Measurements from ENCODE around the gene PTPRN2.

The PTPRN2 gene

DNA sequence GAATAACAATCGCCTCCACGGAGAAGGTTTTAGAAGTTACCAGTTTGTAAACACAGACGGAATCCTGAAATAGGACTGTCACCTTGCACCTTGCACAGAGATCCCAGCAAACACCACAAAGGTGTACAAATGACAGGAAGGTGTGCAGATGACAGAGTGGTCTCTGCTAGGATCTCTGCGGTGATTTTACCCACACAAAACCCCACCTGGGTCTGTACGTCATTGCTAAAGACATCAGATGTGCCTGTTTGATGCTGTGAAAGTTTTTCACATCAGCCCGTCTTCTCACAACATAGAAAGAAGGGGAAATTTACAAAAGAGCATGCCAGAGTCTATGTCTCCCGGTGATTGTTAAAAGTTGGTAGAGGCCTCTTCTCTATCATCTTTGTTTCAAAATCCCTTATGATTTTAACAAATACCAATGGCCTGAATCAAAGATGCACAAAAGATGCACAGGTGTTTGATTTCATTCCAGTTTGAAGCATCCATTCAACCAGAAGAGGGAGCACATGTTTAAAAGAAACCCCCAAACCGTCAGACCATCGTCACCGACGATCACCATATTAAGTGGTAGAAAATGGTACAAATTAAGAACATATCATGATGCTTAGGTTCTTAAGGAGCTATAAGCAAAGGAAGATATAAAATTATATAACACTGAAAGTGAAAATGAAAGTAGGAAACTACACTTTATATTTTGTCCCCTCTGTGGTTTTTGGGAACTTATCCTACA, 576.5 kb downstream of the PTPRN2 start:
- no peak for DNase-seq

DNA sequence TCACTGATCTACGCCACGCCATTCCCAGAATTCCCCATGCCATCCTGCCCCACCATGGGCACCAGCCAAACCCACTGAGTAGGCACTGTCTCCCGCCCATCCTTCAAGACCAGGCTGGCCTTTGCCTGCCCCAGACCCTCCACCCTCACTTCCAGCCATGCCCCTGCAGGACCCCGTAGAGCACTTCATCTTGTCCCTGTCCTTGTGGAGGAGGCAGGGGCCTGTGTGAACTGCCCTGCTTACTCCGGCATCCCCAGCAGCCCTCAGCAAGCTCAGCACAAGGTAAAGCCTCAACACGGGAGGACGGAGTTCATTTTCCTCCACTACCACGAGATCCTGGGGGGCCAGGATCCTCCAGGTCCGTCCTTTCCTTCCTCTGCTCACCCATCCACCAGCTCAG, 577.7 kb downstream of the PTPRN2 start:
- no peak for DNase-seq

DNA sequence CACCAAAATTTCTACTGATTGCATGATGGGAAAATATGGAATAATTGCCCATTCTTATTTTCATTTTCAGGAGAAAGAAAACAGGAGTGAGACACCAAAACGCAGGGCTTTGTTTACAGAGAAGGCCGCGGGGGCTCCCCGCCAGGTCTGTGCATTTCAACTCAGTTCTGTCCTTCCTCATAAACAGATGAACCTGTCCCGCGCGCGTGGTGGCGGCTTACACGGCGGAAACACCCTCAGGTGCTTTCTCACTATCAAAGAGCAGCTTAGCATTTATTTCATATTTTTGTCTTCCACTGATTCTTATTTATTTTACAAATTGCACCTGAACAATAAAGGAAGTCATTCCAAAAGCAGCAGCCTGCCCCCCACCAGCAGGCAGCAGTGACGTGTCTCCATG, 579.4 kb downstream of the PTPRN2 start:
- no peak for DNase-seq

DNA sequence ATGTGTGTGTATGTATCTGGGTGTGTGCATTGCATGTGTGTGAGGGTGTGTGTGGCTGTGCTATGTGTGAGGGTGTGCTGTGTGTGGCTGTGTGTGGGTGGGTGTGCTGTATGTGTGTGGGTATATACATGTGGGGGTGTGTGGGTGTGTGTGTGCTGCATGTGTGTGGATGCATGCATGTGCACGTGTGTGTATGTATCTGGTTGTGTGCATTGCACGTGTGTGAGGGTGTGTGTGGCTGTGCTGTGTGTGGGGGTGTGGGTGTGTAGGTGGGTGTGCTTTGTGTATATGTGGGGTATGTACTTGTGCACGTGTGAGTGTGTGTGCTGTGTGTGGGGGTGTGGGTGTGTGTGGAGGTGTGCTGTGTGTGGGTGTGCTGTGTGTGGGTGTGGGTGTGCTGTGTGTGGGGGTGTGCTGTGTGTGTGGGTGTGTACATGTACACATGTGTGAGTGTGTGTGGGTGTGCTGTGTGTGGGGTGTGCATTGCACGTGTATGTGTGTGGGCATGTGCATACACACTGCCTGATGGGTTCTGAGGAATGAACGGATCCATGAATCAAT, 579.8 kb downstream of the PTPRN2 start:
- no peak for DNase-seq

- DNase-seq = no peak
Measured at GRCh38 chr7:158006841-158007696, 580.6 kb downstream of the PTPRN2 start.

GRCh38 chr7:158005531-158005930, 582.1 kb downstream of the PTPRN2 start:
- no peak for DNase-seq

GRCh38 chr7:158004123-158004490, 583.5 kb downstream of the PTPRN2 start:
- no peak for DNase-seq

DNA sequence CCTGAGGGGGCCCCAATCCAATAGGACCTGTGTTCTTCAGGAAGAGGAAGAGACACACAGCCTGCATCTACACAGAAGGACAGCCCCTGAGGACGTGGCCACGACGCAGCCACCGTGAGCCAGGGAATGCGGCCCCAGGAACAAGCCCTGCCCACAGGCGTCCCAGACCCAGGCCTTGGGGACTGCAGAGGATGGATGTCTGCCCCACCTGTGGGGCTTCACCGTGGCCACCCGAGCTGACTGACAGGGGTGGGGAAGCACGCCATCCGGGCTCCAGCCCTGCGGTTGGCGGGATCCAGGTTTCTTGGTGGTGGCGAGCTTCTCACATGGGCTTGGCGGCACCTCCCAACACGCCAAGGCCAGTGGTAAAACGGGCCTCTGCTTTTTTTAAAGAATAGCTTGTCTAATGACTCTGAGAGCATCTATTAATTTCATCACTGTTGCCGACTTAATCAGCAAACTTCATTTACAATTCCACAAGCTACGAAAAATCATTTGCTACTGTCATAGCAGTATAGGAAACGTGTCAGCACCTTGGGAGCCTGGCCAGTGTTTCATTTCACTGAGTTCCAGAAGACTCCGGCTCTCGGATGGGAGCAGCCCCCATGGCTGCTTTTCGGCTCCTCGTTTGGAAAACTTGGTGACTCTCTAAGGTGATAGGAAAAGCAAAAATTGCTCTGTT, 584.0 kb downstream of the PTPRN2 start:
- no peak for DNase-seq

DNA sequence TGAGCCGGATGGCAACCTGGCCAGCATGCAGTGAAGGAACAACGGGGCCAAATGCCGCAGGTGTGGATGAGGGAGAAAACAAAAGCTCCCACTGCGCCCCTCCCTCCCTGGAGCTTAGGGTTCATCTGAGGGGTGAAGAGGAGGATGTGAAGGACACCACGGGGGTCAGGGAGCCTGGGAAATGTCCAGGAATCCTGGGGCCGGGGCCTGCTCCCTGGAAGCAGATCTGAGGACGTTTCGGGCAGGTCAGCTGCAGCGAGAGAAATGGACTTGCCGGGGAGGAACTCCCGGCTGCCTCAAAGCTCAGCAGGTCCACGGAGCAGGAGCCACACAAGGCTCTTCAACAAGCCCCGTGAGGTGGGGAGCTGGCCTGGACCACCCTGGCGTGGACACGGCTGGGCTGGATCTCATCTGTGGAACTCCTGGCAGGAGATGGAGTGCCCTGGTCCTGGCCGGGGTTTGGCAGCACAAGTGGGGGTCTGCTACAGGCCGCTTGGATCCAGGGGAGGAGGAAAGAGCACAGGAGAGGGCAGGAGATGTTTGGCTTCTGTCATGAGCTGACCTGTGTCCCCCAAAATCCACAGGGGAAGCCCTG, 585.0 kb downstream of the PTPRN2 start:
- DNase-seq = no peak

GRCh38 chr7:158001621-158002320, 585.9 kb downstream of the PTPRN2 start:
- DNase-seq = no peak

- no peak for DNase-seq
Measured at GRCh38 chr7:158001003-158001402, 586.6 kb downstream of the PTPRN2 start.

GRCh38 chr7:158000160-158000559, 587.5 kb downstream of the PTPRN2 start:
- DNase-seq = no peak

DNA sequence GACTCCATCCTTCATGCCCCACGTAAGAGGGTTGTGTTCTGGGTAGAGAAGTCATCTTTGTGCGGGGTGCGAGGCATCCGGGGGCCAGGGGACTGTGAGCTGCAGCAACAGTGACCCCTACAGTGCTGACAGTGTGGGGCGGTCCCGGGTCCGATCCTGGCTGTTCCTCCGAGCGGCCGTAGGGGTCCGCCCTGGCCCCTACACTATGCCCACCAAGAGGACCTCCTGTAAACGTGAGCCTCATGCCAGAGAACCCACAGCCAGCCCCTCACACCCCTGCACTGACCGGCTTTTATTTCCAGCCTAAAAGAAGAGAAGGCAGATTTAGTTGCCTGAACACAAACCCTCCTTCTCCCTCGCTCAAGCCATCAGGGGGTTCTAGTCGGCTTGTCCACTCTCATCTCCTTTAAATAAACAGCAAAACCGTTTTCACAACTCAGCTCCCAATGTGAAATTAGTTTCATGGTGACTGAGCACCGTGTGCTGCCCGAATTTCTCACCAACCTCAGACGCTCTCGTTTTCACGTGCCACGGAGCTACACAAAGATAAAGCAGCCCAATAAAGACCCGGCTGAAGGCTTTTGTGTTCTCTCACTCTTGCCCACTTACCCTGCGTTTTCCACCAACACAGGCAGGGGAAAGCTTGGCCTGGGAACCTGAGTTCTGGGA, 588.6 kb downstream of the PTPRN2 start:
- no peak for DNase-seq

DNA sequence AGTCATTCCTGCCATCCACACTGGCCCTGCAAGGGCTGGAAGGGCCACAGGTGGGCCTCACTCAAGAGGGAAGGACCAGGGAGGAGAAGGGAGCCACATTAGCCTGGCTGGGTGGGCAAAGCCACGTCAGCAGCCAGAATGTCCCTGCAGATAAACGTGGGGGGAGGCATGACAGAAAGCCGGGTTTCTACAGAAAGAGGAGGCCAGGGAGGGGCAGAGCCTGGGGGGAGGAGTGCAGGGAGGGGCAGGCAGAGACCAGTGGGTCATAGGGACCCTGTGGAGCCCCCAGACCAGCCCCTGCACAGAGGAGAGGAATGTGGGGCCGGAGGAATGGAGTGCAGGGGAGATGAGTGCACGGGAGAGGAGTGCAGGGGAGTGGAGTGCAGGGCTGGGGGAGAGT, 590.2 kb downstream of the PTPRN2 start:
- DNase-seq = no peak

GRCh38 chr7:157997080-157997440, 590.6 kb downstream of the PTPRN2 start:
- DNase-seq = no peak

- DNase-seq = no peak
Measured at GRCh38 chr7:157996359-157997079, 591.1 kb downstream of the PTPRN2 start.

DNA sequence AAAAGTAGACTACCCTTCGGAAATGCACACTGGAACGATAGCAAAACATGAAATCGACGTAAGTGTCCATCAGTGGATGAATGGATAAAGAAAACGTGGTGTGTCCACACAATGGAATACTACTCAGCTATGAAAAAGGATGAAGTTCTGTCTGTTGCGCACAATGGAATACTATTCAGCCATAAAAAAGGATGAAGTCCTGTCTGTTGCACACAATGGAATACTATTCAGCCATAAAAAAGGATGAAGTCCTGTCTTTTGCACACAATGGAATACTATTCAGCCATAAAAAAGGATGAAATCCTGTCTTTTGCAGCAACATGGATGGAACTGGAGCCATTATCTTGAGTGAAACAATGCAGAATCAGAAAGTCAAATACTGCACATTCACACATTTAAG, 591.8 kb downstream of the PTPRN2 start:
- no peak for DNase-seq

DNA sequence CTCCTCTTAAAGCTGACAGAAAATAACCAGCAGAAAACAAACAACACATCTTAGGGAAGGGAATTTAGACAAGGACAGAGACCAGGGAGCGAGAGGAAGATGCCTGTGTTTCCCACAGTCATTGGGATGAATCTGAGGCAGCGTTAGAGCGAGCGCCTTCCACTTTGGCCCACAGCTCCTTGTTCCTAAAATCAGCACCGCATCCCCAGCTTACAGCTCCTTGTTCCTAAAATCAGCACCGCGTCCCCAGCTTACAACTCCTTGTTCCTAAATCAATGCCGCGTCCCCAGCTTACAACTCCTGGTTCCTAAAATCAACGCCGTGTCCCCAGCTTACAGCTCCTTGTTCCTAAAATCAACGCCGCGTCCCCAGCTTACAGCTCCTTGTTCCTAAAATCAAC, 593.3 kb downstream of the PTPRN2 start:
- no peak for DNase-seq

DNA sequence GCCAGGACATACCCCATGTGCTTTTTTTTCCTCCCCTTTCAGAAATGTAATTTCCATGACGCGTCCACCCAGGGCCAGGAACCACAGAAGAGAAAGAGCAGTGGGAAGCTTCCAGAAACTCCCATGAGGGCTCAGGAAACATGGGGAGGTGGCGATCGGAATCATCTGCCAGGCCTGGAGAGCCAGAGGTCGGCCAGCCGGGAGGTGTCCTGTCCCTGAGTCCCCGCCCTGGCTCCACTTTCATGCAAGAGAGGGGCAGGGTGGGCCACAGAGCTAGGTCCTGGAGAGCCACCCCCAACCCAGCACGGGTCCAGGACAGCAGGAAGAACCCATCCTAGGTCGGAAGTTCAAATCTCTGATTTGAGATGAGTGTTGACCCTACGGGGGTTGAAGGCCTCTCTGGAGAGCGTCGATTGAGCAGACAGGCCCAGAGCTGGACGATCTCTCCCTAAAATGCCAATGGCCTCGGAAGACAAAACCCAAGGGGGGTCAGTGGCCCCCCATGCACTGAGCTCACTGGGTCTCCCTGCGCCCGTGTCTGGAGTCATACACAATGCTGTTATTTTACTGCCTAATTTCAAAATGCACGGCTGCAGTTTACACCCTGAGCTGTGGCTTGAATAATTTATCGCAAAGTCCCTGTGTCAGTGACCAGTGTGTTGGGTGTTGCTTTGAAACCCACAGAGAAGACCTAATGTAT, 594.1 kb downstream of the PTPRN2 start:
- DNase-seq = no peak

Data from right kidney (tissue), 1 donor.